Lung (tissue), 12 donors: ENCODE data around the gene NOS3. TPM values are rescaled to one million over a fixed set of nuclear protein-coding genes. Genes with fewer than 3 reads are reported as not detected.
A peak's percentile ranks its signal among the peaks of the same experiment; 100 is the strongest.

Experiments
- ATAC-seq: fragments of 200-7000 bp; cut with Tn5 transposase; one replicate; pipeline ENCODE4 v1.9.1; 2020; ENCODE audit warnings: moderate number of reproducible peaks; ENCODE audit not compliant: insufficient read depth, low FRiP score
- DNase-seq, 3 donors: peaks; one replicate each; pipeline ENCODE4 v3.0.0-alpha.2; 2013 to 2017
- H3K27ac ChIP-seq, 2 donors: one replicate each; pipeline ENCODE4 v1.5.1; 2013; ENCODE audit warnings: mild to moderate bottlenecking in 2 of 2, moderate library complexity in 2 of 2, control low read depth in 1 of 2, inconsistent platforms in 1 of 2, low read depth in 1 of 2, low read length in 1 of 2
- H3K27me3 ChIP-seq, 3 donors: one replicate each; pipeline ENCODE4 v1.5.1; 2013; ENCODE audit warnings: low read length in 2 of 3; ENCODE audit not compliant: control insufficient read depth in 3 of 3, insufficient read depth in 3 of 3
- H3K36me3 ChIP-seq, 4 donors: one replicate each; pipeline ENCODE4 v1.5.1; 2013; ENCODE audit warnings: low read length in 4 of 4, mild to moderate bottlenecking in 1 of 4, moderate library complexity in 1 of 4; ENCODE audit not compliant: control insufficient read depth in 4 of 4, insufficient read depth in 4 of 4
- H3K4me1 ChIP-seq, 5 donors: one replicate each; pipeline ENCODE4 v1.5.1; 2013; ENCODE audit warnings: low read length in 5 of 5, mild to moderate bottlenecking in 2 of 5, moderate library complexity in 1 of 5; ENCODE audit not compliant: control insufficient read depth in 5 of 5, insufficient read depth in 5 of 5
- H3K4me3 ChIP-seq: one replicate; pipeline ENCODE4 v1.5.1; 2013; ENCODE audit warnings: mild to moderate bottlenecking, control low read depth, moderate library complexity
- H3K9ac ChIP-seq, 2 donors: one replicate each; pipeline ENCODE4 v1.5.1; 2013; ENCODE audit warnings: low read length in 2 of 2, control low read depth in 1 of 2; ENCODE audit not compliant: insufficient read depth in 1 of 2
- H3K9me3 ChIP-seq, 4 donors: one replicate each; pipeline ENCODE4 v1.5.1; 2013; ENCODE audit warnings: low read length in 3 of 4, mild to moderate bottlenecking in 1 of 4, moderate library complexity in 1 of 4; ENCODE audit not compliant: control insufficient read depth in 4 of 4, insufficient read depth in 3 of 4
- WGBS, 2 donors: extraction: QIAGEN DNeasy Blood & Tissue Kit; methylation state at CpG; one replicate each; pipeline ENCODE4 v1.1.7; 2013; 5-methylcytosine and 5-hydroxymethylcytosine counted together
- polyA plus RNA-seq, 2 donors: library from polyadenylated mRNA; stranded (reverse); fragments of 200-250 nt; gene quantifications; one replicate each; pipeline ENCODE4 v1.2.1, GENCODE V29; 2013
- total RNA-seq, 2 donors: library from RNA; depleted of rRNA in 1 of 2; stranded (reverse); fragments of >200 nt in 1 of 2; gene quantifications; one replicate each; pipeline ENCODE4 v1.2.1, GENCODE V29; 2014 to 2021
- TF ChIP-seq, protein P1 (sequence below): IDR thresholded peaks from 2 replicates; pipeline ENCODE4 v1.5.1; 2012; ENCODE audit warnings: mild to moderate bottlenecking; ENCODE audit errors: control extremely low read depth, extremely low read depth
- donor health status: control.
- donor health status: control.
- donor health status: Bipolar disorder and iron deficiency.
- donor health status: healthy.
- donor health status: DM: yes; HTN: yes; CAD: no.

Gene NOS3
- total and polyA plus RNA-seq, 4 donors, result 9.3 to 31.0 (median 11.9) TPM

DNA sequence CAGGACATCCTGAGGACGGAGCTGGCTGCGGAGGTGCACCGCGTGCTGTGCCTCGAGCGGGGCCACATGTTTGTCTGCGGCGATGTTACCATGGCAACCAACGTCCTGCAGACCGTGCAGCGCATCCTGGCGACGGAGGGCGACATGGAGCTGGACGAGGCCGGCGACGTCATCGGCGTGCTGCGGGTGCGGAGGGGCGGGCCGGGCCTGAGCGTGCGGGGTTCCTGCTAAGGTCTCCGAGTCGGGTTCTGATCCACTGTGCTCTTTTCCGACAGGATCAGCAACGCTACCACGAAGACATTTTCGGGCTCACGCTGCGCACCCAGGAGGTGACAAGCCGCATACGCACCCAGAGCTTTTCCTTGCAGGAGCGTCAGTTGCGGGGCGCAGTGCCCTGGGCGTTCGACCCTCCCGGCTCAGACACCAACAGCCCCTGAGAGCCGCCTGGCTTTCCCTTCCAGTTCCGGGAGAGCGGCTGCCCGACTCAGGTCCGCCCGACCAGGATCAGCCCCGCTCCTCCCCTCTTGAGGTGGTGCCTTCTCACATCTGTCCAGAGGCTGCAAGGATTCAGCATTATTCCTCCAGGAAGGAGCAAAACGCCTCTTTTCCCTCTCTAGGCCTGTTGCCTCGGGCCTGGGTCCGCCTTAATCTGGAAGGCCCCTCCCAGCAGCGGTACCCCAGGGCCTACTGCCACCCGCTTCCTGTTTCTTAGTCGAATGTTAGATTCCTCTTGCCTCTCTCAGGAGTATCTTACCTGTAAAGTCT, 23.1 kb downstream of the NOS3 start:
- H3K4me3 ChIP-seq, result no peak overlapping the region

DNA sequence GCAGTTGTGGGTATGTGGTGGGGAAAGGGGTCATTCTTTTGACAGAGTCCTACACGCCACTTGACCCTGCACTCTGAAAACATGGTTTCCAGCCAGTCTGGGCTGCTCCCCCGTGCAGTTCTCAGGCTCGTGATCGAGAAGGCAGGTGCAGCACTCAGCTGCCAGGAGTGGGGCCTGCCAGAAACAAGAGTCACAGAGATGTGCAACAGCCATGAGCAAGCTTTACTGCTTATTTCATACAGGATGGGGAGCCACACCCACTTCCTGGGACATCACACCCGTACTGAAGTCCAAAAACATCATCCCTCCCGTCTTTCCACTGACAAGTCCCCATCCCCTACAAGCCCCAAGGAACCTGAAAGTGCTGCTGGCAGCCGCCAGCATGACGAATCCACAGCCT, 24.1 kb downstream of the NOS3 start:
- peaks cover 0 to 4% (median 0%) of the 10 kb centered on the region in 4 donors for H3K36me3 ChIP-seq
- peaks cover 0 to 38% (median 16%) of the 10 kb centered on the region in 5 donors for H3K4me1 ChIP-seq
- peaks cover 0 to 16% (median 7%) of the 10 kb centered on the region in 3 donors for H3K27me3 ChIP-seq
- TF ChIP-seq, protein P1, sequence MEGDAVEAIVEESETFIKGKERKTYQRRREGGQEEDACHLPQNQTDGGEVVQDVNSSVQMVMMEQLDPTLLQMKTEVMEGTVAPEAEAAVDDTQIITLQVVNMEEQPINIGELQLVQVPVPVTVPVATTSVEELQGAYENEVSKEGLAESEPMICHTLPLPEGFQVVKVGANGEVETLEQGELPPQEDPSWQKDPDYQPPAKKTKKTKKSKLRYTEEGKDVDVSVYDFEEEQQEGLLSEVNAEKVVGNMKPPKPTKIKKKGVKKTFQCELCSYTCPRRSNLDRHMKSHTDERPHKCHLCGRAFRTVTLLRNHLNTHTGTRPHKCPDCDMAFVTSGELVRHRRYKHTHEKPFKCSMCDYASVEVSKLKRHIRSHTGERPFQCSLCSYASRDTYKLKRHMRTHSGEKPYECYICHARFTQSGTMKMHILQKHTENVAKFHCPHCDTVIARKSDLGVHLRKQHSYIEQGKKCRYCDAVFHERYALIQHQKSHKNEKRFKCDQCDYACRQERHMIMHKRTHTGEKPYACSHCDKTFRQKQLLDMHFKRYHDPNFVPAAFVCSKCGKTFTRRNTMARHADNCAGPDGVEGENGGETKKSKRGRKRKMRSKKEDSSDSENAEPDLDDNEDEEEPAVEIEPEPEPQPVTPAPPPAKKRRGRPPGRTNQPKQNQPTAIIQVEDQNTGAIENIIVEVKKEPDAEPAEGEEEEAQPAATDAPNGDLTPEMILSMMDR, result no peak
- WGBS, 2 donors, result 78 to 80% methylated on average over 8 of the region's 8 CpGs
- no peak overlapping the region for H3K9ac ChIP-seq
- no peaks in the 10 kb centered on the region for H3K9me3 ChIP-seq
- ATAC-seq, result no peak
- DNase-seq, result no peak
- no peak overlapping the region for H3K27ac ChIP-seq
- H3K4me3 ChIP-seq, result no peak overlapping the region

More for the DNA sequence above, 23.1 kb downstream of the NOS3 start:
- WGBS, 2 donors, result 25 to 46% methylated on average over 55 of the region's 55 CpGs
- ATAC-seq, result no peak
- TF ChIP-seq, protein P1, result peak; percentile 1
- Histone ChIP-seq H3K9me3 (no peaks in the 10 kb centered on the region), H3K4me1 (peaks cover 0 to 38% (median 24%) of the 10 kb centered on the region in 5 donors), H3K27ac (no peak overlapping the region), H3K36me3 (peaks cover 0 to 4% (median 0%) of the 10 kb centered on the region in 4 donors), H3K9ac (no peak overlapping the region), H3K27me3 (peaks cover 0 to 16% (median 5%) of the 10 kb centered on the region in 3 donors)
- DNase-seq, result peak; percentile 77 to 91 (median 85)

DNA sequence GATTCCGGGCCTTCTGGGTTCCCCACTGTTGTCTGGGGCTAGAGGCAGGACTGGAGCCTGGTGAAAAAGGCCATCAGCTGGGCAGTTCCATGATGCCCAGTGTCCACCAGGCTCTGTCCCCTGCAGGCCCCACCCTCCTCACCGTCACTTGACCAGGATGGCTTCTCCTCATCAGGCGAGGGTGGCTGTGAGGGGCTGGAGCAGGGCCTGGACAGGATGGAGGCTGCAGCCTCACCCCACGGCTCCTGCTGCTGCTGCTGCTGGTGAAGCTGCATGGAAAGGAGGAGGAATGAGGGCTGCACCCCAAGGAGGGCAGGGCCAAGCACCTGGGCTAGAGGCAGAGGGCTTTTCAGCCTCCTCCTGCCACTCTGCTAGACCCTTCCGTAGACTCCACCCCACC, 25.1 kb downstream of the NOS3 start:
- H3K27ac ChIP-seq, result no peak overlapping the region
- no peak for ATAC-seq
- H3K4me1 ChIP-seq, result peaks cover 0 to 28% (median 8%) of the 10 kb centered on the region in 5 donors

More for the DNA sequence above, 25.1 kb downstream of the NOS3 start:
- DNase-seq, result no peak
- no peak overlapping the region for H3K9ac ChIP-seq
- H3K36me3 ChIP-seq, result peaks cover 0 to 4% (median 0%) of the 10 kb centered on the region in 4 donors
- peaks cover 0 to 16% (median 13%) of the 10 kb centered on the region in 3 donors for H3K27me3 ChIP-seq
- H3K4me3 ChIP-seq, result no peak overlapping the region
- H3K9me3 ChIP-seq, result no peaks in the 10 kb centered on the region
- 85 to 87% methylated on average over 5 of the region's 5 CpGs for WGBS, 2 donors
- TF ChIP-seq, protein P1, result no peak
